Esophagus squamous epithelium (tissue), 4 donors: ENCODE results near the gene SULT1A4.
"Not testable (repeated sequence)": the region's sequence is repeated elsewhere in the genome, so short reads cannot be mapped to it uniquely, and the experiment has no call there.

ENCODE experiments used
- POLR2A ChIP-seq, 4 donors: fragments of 450-650 bp; IDR thresholded peaks; one replicate each; pipeline ENCODE4 v1.6.1; 2017; ENCODE audit warnings: antibody characterized with exemption in 4 of 4, mild to moderate bottlenecking in 4 of 4, moderate library complexity in 3 of 4
- TF ChIP-seq, protein P1 (sequence below), 6 experiments: fragments of 450-650 bp in 4 of 6; fragments of 200-600 bp in 2 of 6; sonication (generic) in 2 of 6; IDR thresholded peaks; one replicate each; pipeline ENCODE4 v1.5.1; 2016 to 2019; ENCODE audit warnings: antibody characterized with exemption in 6 of 6, mild to moderate bottlenecking in 4 of 6, moderate library complexity in 4 of 6

DNA sequence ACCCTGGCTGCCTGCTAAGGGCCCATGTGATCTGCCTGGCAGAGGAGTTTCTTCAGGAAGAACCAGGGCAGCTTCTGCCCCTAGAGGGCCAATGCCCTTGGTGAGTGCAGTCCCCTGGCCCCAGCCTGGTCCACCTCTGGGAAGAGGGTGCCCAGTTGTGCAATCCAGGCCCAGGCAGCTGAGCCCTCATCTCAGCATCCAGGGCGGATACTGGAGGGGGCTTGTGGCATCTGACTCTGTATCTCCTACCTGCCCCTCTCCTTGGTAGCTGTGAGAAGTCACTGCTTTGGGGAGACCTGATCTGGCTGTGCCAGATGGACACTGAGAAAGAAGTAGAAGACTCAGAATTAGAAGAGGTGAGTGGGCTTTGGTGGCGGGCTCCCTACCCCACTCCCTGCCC is 2.1 kb upstream of the SULT1A4 start:
- TF ChIP-seq POLR2A (IDR thresholded peaks at IDR 0.05) = not testable (repeated sequence)
- TF ChIP-seq, protein P1, sequence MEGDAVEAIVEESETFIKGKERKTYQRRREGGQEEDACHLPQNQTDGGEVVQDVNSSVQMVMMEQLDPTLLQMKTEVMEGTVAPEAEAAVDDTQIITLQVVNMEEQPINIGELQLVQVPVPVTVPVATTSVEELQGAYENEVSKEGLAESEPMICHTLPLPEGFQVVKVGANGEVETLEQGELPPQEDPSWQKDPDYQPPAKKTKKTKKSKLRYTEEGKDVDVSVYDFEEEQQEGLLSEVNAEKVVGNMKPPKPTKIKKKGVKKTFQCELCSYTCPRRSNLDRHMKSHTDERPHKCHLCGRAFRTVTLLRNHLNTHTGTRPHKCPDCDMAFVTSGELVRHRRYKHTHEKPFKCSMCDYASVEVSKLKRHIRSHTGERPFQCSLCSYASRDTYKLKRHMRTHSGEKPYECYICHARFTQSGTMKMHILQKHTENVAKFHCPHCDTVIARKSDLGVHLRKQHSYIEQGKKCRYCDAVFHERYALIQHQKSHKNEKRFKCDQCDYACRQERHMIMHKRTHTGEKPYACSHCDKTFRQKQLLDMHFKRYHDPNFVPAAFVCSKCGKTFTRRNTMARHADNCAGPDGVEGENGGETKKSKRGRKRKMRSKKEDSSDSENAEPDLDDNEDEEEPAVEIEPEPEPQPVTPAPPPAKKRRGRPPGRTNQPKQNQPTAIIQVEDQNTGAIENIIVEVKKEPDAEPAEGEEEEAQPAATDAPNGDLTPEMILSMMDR (IDR thresholded peaks at IDR 0.05) = not testable (repeated sequence)
